Right lobe of liver (tissue), 6 donors: ENCODE data around the gene LONP1. TPM values are rescaled to one million over a fixed set of nuclear protein-coding genes. Genes with fewer than 3 reads are reported as not detected.
"Not testable (repeated sequence)": the region's sequence is repeated elsewhere in the genome, so short reads cannot be mapped to it uniquely, and the experiment has no call there.

ENCODE experiments used
- ATAC-seq, 4 donors: fragments of 200-7000 bp; cut with Tn5 transposase; one replicate each; pipeline ENCODE4 v1.9.1; 2020; ENCODE audit warnings: mild to moderate bottlenecking in 4 of 4, moderate library complexity in 4 of 4
- DNase-seq, 3 donors: peaks; one replicate each; pipeline ENCODE4 v3.0.0-alpha.2; 2020
- H3K27ac ChIP-seq, 3 donors: fragments of 200-600 bp; one replicate each; pipeline ENCODE4 v1.8.0; 2022
- H3K27me3 ChIP-seq, 2 donors: fragments of 200-600 bp; one replicate each; pipeline ENCODE4 v1.8.0; 2022
- H3K36me3 ChIP-seq, 4 donors: fragments of 200-600 bp; sonication (generic) in 1 of 4; one replicate each; pipeline versions ENCODE4 v1.5.1 to v1.8.0; 2017 to 2022; ENCODE audit warnings: control low read depth in 1 of 4
- H3K4me1 ChIP-seq, 4 donors: fragments of 200-600 bp; sonication (generic) in 1 of 4; one replicate each; pipeline versions ENCODE4 v1.5.1 to v1.8.0; 2017 to 2022; ENCODE audit warnings: control low read depth in 1 of 4
- H3K4me3 ChIP-seq, 3 donors: fragments of 200-600 bp; one replicate each; pipeline ENCODE4 v1.8.0; 2022
- H3K9me3 ChIP-seq, 4 donors: fragments of 200-600 bp; sonication (generic) in 1 of 4; one replicate each; pipeline versions ENCODE4 v1.5.1 to v1.8.0; 2017 to 2022; ENCODE audit warnings: control low read depth in 1 of 4
- POLR2A ChIP-seq: fragments of 450-650 bp; IDR thresholded peaks from one replicate; pipeline ENCODE4 v1.6.1; 2017; ENCODE audit warnings: antibody characterized with exemption, mild to moderate bottlenecking
- WGBS: methylation state at CpG from one replicate; pipeline ENCODE4 v1.1.6; 2018; ENCODE audit warnings: low coverage, low lambda C conversion rate; ENCODE audit not compliant: insufficient coverage; ENCODE audit errors: missing lambda C conversion rate; 5-methylcytosine and 5-hydroxymethylcytosine counted together
- intact Hi-C, 2 donors: fragments of 100-400 bp; cut with DNase I; formaldehyde crosslinking; loops; one replicate each; pipeline versions ENCODE4 v1.11.2 to v1.14.1; 2022
- total RNA-seq, 6 experiments: library from RNA; depleted of rRNA in 2 of 6; stranded (reverse); fragments of >200 nt in 2 of 6; fragmentation: NEBNext Ultra II Directional in 3 of 6; extraction: Animal tissue kit (Norgen Biotek cat#: 25700) in 3 of 6; gene quantifications; one replicate each; pipeline versions ENCODE4 v1.1.0 to v1.2.4, GENCODE V29; 2016 to 2023
- TF ChIP-seq, protein P1 (sequence below), 4 donors: fragments of 200-600 bp in 3 of 4; fragments of 450-650 bp in 1 of 4; IDR thresholded peaks; one replicate each; pipeline versions ENCODE4 v1.5.1 to v1.8.0; 2016 to 2022; ENCODE audit warnings: antibody characterized with exemption in 4 of 4, mild to moderate bottlenecking in 2 of 4
- donor health status: DM: no; HTN: yes; CAD: no.
- donor health status: DM: no; HTN: no; CAD: no.
- donor health status: DM: no; HTN: no; CAD: no.
- donor health status: DM: no; HTN: yes; CAD: no.
- donor health status: DM: no; HTN: yes; CAD: no.

The LONP1 gene
- total RNA-seq, 6 experiments from 2014 or later = 54.5 to 123 (median 66.8) TPM

DNA sequence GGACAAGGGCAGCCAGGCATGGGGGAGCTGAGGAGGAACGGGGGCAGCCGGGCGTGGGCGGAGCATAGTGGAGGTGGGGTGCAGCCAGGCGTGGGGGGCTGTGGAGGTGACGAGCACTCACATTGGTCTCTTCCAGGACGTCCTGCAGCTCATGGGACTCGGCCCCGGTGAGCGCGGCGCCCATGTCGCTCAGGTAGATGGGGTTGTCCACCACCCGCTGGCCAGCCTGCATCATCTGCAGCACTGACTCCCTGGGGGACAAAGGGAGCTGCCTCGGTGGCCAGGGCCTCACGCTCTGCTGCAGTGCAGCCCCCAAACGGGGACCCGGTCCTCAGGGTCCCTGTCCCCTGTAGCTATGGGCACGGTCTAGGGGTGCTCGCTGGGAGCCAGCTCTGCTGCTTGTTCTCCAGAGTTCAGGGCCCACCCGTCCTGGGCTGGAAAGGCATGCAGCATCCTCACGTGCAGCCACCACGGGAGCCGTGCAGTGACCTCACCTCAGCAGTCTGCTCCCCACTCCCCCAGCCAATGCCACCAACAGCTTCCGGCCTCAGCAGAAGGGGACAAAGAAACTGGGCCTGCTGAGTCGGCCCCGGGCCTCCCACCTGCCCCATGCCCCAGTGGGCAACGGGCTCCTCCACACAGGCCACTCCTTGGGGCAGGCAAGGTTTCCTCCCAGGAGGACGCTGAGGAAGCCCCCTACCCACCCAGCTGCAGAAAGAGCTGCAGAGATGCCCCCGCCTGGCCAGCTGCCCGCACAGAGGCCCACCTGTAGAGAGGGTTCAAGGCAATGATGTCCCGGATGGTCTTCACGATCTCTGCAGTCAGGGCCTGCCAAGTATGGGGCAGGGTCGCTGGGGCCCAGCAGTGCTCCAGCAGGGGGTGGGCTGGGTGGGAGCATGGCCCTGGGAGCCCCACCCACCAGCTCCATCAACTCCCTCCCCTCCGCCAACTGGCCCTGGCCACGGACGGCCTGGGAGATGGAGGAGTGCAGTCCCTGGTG, 12.1 kb downstream of the LONP1 start:
- Histone ChIP-seq H3K36me3 (peaks cover 0 to 77% (median 33%) of the 10 kb centered on the region in 4 donors), H3K4me3 (no peak overlapping the region), H3K27ac (no peak overlapping the region), H3K9me3 (no peaks in the 10 kb centered on the region), H3K27me3 (no peaks in the 10 kb centered on the region), H3K4me1 (no peaks in the 10 kb centered on the region)
- WGBS = no CpG with 5 or more reads among the region's 37 CpGs
- ATAC-seq = peak in 1 of 4 donors; percentile 16
- intact Hi-C loops = no loop called here
- no peak for DNase-seq
- TF ChIP-seq, protein P1, sequence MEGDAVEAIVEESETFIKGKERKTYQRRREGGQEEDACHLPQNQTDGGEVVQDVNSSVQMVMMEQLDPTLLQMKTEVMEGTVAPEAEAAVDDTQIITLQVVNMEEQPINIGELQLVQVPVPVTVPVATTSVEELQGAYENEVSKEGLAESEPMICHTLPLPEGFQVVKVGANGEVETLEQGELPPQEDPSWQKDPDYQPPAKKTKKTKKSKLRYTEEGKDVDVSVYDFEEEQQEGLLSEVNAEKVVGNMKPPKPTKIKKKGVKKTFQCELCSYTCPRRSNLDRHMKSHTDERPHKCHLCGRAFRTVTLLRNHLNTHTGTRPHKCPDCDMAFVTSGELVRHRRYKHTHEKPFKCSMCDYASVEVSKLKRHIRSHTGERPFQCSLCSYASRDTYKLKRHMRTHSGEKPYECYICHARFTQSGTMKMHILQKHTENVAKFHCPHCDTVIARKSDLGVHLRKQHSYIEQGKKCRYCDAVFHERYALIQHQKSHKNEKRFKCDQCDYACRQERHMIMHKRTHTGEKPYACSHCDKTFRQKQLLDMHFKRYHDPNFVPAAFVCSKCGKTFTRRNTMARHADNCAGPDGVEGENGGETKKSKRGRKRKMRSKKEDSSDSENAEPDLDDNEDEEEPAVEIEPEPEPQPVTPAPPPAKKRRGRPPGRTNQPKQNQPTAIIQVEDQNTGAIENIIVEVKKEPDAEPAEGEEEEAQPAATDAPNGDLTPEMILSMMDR (IDR thresholded peaks at IDR 0.05) = no peak
- no peak for TF ChIP-seq POLR2A

DNA sequence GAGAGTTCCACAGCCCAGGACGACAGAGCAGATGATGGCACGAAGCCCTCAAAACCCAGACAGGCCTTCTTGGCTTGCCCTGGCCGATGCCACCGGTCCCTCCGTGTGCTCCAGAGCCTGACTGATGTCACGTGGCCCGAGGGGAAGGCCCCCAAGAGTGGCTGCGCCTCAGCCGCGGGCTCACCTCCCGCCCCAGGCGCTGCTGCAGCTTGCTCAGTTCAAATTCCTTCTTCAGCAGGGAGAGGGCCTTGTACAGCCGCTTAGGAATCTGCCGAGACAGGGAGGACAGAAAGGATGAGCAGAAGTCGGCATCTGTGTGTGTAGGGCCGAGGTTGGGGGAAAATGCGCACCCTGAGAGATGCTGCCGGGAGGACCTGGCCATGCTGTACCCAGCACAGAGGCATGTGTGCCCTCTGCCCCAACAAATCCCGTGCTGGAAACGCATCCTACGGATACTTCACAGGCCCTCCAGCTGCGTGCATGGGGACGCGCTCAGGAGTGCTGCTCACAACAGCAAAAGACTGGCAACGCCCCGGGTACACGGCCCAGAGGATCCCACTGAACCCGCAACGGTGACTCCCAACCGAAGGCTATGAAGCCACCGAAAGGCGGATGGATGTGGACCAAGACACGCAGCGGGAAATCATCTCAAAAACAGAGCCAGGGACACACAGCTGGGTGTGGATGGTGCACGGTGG, 12.9 kb downstream of the LONP1 start:
- no peaks in the 10 kb centered on the region for H3K27me3 ChIP-seq
- whole genome bisulfite sequencing = 94% methylated on average over 26 of the region's 35 CpGs
- H3K4me3 ChIP-seq = no peak overlapping the region
- H3K36me3 ChIP-seq = peaks cover 0 to 68% (median 26%) of the 10 kb centered on the region in 4 donors
- no peaks in the 10 kb centered on the region for H3K4me1 ChIP-seq
- intact Hi-C loops = no loop called here
- TF ChIP-seq, protein P1 (IDR thresholded peaks at IDR 0.05) = no peak
- TF ChIP-seq POLR2A = no peak
- no peak overlapping the region for H3K27ac ChIP-seq
- ATAC-seq (no peak), DNase-seq (no peak)
- no peaks in the 10 kb centered on the region for H3K9me3 ChIP-seq

DNA sequence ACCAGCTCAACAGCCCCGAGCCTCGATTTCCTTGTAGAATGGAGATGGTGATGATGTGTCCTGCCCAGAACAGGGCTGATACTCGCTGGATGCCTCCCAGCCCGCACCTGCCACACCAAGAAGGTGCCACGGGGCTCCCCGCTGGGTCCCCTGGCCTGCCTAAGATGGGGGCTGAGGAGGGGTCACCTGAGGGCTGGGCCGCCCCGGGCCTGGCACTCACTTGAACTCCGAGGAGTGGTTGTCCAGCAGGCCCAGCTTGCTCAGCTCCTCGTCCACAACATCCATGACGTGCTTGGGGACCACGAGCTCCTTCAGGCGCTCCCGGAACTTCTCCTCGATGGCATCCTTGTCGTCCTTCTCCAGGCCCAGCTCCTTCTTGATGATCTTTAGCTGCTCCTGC, 14.4 kb downstream of the LONP1 start:
- Histone ChIP-seq H3K27me3 (no peaks in the 10 kb centered on the region), H3K36me3 (peaks cover 0 to 57% (median 18%) of the 10 kb centered on the region in 4 donors), H3K4me1 (no peaks in the 10 kb centered on the region), H3K4me3 (no peak overlapping the region), H3K27ac (no peak overlapping the region), H3K9me3 (no peaks in the 10 kb centered on the region)
- no peak for TF ChIP-seq POLR2A
- TF ChIP-seq, protein P1 (IDR thresholded peaks at IDR 0.05) = no peak
- ATAC-seq = peak in 2 of 4 donors; percentile 8 to 18
- intact Hi-C loops = no loop called here
- DNase-seq = no peak
- WGBS = 80% methylated on average over 1 of the region's 16 CpGs

DNA sequence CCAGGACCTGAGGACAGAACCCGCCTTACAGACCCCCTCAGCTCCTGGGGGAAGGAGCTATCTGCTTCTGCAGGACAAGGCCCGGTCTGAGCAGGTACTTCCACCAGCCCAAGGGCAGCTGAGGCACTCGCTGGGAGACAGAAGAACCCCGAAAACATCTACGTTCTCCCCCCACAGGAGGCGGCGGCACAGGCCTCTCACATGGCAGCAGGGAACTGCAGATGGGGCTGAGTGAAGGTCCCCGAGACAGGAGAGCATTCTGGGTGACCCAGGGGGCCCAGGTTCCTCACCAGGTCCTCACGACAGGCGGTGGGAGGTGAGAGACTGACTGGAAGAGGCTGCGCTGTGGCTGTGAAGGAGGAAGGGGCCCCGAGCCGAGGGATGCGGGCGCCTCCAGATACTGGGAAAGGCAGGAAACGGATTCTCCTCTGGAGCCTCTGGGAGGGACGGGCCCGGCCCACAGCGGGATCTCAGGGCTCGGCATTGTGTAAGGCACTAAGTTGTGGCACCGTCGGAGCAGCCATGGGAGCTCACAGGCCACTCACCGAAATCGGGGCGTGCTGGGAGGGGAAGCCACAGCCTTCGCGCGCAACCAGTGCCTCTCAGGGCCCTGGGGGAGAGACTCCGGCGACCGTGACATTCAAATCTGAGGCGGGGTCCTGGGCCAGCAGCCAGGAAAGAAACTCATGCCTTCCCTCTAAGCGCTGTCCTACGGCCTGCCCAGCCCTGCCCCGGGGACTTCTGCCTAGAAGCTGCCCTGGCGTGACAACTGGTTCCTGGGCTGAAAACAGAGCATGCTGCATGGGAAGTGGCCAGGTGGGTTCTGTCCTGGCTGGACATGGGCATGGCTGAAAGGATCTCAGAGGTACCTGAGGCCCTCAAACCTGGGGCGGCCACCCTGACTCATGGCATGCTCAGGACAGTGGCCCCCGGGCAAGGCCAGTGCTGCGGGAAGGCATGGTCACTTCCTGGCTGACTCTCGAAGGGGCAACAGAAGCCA, 15.8 kb downstream of the LONP1 start:
- DNase-seq = no peak

DNA sequence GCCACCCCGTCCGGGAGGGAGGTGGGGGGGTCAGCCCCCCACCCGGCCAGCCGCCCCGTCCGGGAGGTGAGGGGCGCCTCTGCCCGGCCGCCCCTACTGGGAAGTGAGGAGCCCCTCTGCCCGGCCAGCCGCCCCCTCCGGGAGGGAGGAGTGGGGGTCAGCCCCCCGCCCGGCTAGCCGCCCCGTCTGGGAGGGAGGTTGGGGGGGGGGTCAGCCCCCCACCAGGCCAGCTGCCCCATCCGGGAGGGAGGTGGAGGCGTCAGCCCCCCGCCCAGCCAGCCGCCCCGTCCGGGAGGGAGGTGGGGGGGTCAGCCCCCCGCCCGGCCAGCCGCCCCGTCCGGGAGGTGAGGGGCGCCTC, 17.9 kb downstream of the LONP1 start:
- WGBS = no CpG with 5 or more reads among the region's 28 CpGs
- H3K27ac ChIP-seq, ATAC-seq, DNase-seq, H3K27me3 ChIP-seq, intact Hi-C loops, H3K4me1 ChIP-seq, H3K4me3 ChIP-seq, H3K9me3 ChIP-seq: not testable (repeated sequence)
- H3K36me3 ChIP-seq = peaks cover 0 to 58% (median 13%) of the 10 kb centered on the region in 4 donors

More for the DNA sequence above, 15.8 kb downstream of the LONP1 start:
- Histone ChIP-seq H3K27ac (no peak overlapping the region), H3K9me3 (no peaks in the 10 kb centered on the region), H3K4me3 (no peak overlapping the region), H3K4me1 (no peaks in the 10 kb centered on the region), H3K27me3 (no peaks in the 10 kb centered on the region), H3K36me3 (peaks cover 0 to 53% (median 16%) of the 10 kb centered on the region in 4 donors)
- intact Hi-C loops = no loop called here
- WGBS = 93% methylated on average over 19 of the region's 40 CpGs
- ATAC-seq = no peak
- TF ChIP-seq, protein P1 (IDR thresholded peaks at IDR 0.05) = no peak
- TF ChIP-seq POLR2A = no peak
